ENCODE results near the gene C2orf81. TPM values are rescaled to one million over a fixed set of nuclear protein-coding genes. Genes with fewer than 3 reads are reported as not detected.

The C2orf81 gene
- total and polyA plus RNA-seq, 2 of the 4 experiments (the other 2 are of a cell fraction) = 0.18 to 0.74 TPM

DNA sequence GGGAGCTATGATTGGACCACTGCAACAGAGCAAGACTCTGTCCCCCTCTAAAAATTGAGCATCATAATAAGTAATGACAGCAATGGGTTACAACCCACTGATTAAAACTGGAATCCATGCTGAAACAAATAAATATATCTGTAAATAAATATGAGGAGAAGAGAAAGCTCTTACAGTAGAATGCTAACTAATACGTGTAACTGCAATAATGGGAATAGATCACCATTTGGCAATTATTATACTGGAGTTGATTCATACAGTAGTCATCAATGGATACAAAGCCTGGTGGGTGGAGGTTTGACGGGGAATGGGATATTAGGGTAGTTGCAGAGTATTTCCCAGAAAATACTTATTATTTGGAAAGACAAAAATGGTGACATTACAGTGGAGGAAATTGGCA is 27.4 kb upstream of the C2orf81 start:
- Histone ChIP-seq H2BK5ac (ENCODE audit: low read depth, low read length, poor library complexity, severe bottlenecking) (no peak overlapping the region), H4K5ac (ENCODE audit: low read depth, low read length) (no peak overlapping the region), H3K79me1 (ENCODE audit: low read depth in 1 of 2, low read length in 2 of 2) (no peaks in the 10 kb centered on the region), H3K27me3 (ENCODE audit: control insufficient read depth, insufficient read depth, low read length) (peaks cover 5% of the 10 kb centered on the region; the same call in 1 of the 2 replicates), H3K9me3 (ENCODE audit: control insufficient read depth, insufficient read depth, low read length) (no peaks in the 10 kb centered on the region), H2AK9ac (replicated peaks; ENCODE audit: low read depth, low read length, poor library complexity) (no peak overlapping the region), H2AFZ (replicated peaks; ENCODE audit: low read length, poor library complexity) (no peak overlapping the region), H2BK120ac (ENCODE audit: low read depth, low read length) (no peak overlapping the region), H2AK5ac (ENCODE audit: low read depth, low read length) (no peak overlapping the region), H3K14ac (replicated peaks; ENCODE audit: low read depth, low read length) (no peak overlapping the region), H3K4ac (ENCODE audit: low read depth, low read length) (no peak overlapping the region), H3K36me3 (ENCODE audit: control insufficient read depth, insufficient read depth, low read length) (no peaks in the 10 kb centered on the region), H4K8ac (ENCODE audit: low read depth in 2 of 2, low read length in 2 of 2) (no peak overlapping the region), H2BK15ac (ENCODE audit: low read depth, low read length) (no peak overlapping the region), H3K9me1 (ENCODE audit: insufficient read depth, low read length) (no peaks in the 10 kb centered on the region), H4K20me1 (ENCODE audit: insufficient read depth, low read length) (no peaks in the 10 kb centered on the region), H3K56ac (ENCODE audit: extremely low read depth, insufficient read depth, low read length) (no peak overlapping the region), H3K18ac (ENCODE audit: low read depth, low read length) (no peak overlapping the region), H3K4me3 (ENCODE audit: insufficient read depth, low read depth, low read length) (no peak overlapping the region), H3K4me2 (ENCODE audit: low read depth, low read length) (no peak overlapping the region), H2BK20ac (ENCODE audit: low read depth, low read length) (no peak overlapping the region), H3K23ac (ENCODE audit: low read depth, low read length) (no peak overlapping the region), H3K9ac (ENCODE audit: low read depth, low read length) (no peak overlapping the region), H4K91ac (ENCODE audit: insufficient read depth, low read depth, low read length) (no peak overlapping the region), H3K4me1 (ENCODE audit: control insufficient read depth, insufficient read depth, low read length) (no peaks in the 10 kb centered on the region), H3K27ac (ENCODE audit: insufficient read depth, low read length) (no peak overlapping the region)
- ChIA-PET POLR2A (ENCODE audit: unreplicated experiment) (no interaction called here), CTCF (no interaction called here)
- TF ChIP-seq CEBPB (IDR thresholded peaks at IDR 0.05; ENCODE audit: low read depth, low read length) (no peak), BHLHE40 (IDR thresholded peaks at IDR 0.05; ENCODE audit: low read depth, low read length) (no peak), RAD21 (IDR thresholded peaks at IDR 0.05; ENCODE audit: low read length) (no peak), MXI1 (IDR thresholded peaks at IDR 0.05; ENCODE audit: borderline replicate concordance, low read depth, low read length) (no peak), CTCF (conservative IDR thresholded peaks at IDR 0.05; ENCODE audit: low read depth, low read length) (no peak), POLR2A (IDR thresholded peaks at IDR 0.05; ENCODE audit: low read depth, low read length) (no peak), MAZ (IDR thresholded peaks at IDR 0.05; ENCODE audit: borderline replicate concordance, low read depth, low read length) (no peak), MAFK (IDR thresholded peaks at IDR 0.05; ENCODE audit: low read depth, low read length) (no peak), CHD1 (IDR thresholded peaks at IDR 0.05; ENCODE audit: low read depth, low read length) (no peak), SMC3 (IDR thresholded peaks at IDR 0.05; ENCODE audit: low read depth, low read length) (no peak), RFX5 (IDR thresholded peaks at IDR 0.05; ENCODE audit: low read depth, low read length) (no peak)
- no peak for ATAC-seq (ENCODE audit: low read depth)
- in situ Hi-C loops (cut with MboI; ENCODE audit: low sequenced_read_pairs) (no loop called here), intact Hi-C loops (cut with micrococcal nuclease) (no loop called here), dilution Hi-C loops (cut with HindIII; ENCODE audit: low sequenced_read_pairs, unreplicated experiment) (no loop called here)
- no peak for DNase-seq
- BruUV-seq (replicated peaks) = no TSS peak
- no CpG with 5 or more reads among the region's 2 CpGs for WGBS, 2 experiments (ENCODE audit: extremely low coverage in 2 of 2, insufficient read length in 1 of 2)

Measured in IMR-90 (cell line).